ENCODE measurements around the gene ATOH1. TPM values are rescaled to one million over a fixed set of nuclear protein-coding genes. Genes with fewer than 3 reads are reported as not detected.

The ATOH1 gene
- total RNA-seq, 1 experiment from 2014 or later = 0.61 TPM

- TF ChIP-seq FOXP4 (CRISPR knock-in tag; IDR thresholded peaks at IDR 0.05) = no peak
These were observed 14.2 kb downstream of the ATOH1 start (continued) for GRCh38 chr4:93842601-93843252.

- Mint-ChIP-seq H3K9me3 (no peaks in the 10 kb centered on the region), H3K36me3 (no peaks in the 10 kb centered on the region), H3K4me3 (no peak overlapping the region), H3K27ac (no peak overlapping the region), H3K4me1 (no peaks in the 10 kb centered on the region), H3K27me3 (ENCODE audit: low read depth) (peaks cover 31% of the 10 kb centered on the region)
- CTCF ChIA-PET = no interaction called here
- POLR2A ChIA-PET = no interaction called here
- ATAC-seq (no peak), DNase-seq (ENCODE audit: low spot score) (no peak)
- TF ChIP-seq ETV6 (CRISPR knock-in tag; IDR thresholded peaks at IDR 0.05) = no peak
- TF ChIP-seq E2F4 (CRISPR knock-in tag; IDR thresholded peaks at IDR 0.05; ENCODE audit: borderline replicate concordance, low read depth) = no peak
- TF ChIP-seq MAX (CRISPR knock-in tag; IDR thresholded peaks at IDR 0.05) = no peak
- TF ChIP-seq MXD4 (CRISPR knock-in tag; IDR thresholded peaks at IDR 0.05; ENCODE audit: borderline replicate concordance) = no peak
- no peak for TF ChIP-seq TEAD4 (CRISPR knock-in tag; IDR thresholded peaks at IDR 0.05)
- TF ChIP-seq RORB (CRISPR knock-in tag; IDR thresholded peaks at IDR 0.05) = no peak
- no peak for TF ChIP-seq ZNF671 (CRISPR knock-in tag; IDR thresholded peaks at IDR 0.05)
- TF ChIP-seq OVOL2 (CRISPR knock-in tag; IDR thresholded peaks at IDR 0.05; ENCODE audit: borderline replicate concordance) = no peak
- no peak for TF ChIP-seq SMAD4 (CRISPR knock-in tag; IDR thresholded peaks at IDR 0.05)
- TF ChIP-seq GTF2I (CRISPR knock-in tag; conservative IDR thresholded peaks at IDR 0.05) = no peak
- TF ChIP-seq CREM (CRISPR knock-in tag; IDR thresholded peaks at IDR 0.05) = no peak
- no peak for TF ChIP-seq ATF3 (CRISPR knock-in tag; conservative IDR thresholded peaks at IDR 0.05)
- TF ChIP-seq CBFB (CRISPR knock-in tag; IDR thresholded peaks at IDR 0.05; ENCODE audit: low read depth) = no peak
- TF ChIP-seq JUN (CRISPR knock-in tag; IDR thresholded peaks at IDR 0.05) = no peak
- no peak for TF ChIP-seq GABPB1 (CRISPR knock-in tag; IDR thresholded peaks at IDR 0.05)
- TF ChIP-seq GRHL2 (CRISPR knock-in tag; IDR thresholded peaks at IDR 0.05; ENCODE audit: insufficient replicate concordance, severe bottlenecking) = no peak
- TF ChIP-seq STAT6 (CRISPR knock-in tag; conservative IDR thresholded peaks at IDR 0.05; ENCODE audit: low read depth) = no peak
- no peak for TF ChIP-seq KAT7 (CRISPR knock-in tag; IDR thresholded peaks at IDR 0.05; ENCODE audit: borderline replicate concordance)
- no peak for TF ChIP-seq FOXP1 (CRISPR knock-in tag; IDR thresholded peaks at IDR 0.05; ENCODE audit: borderline replicate concordance)
- TF ChIP-seq TCF7 (CRISPR knock-in tag; IDR thresholded peaks at IDR 0.05; ENCODE audit: low read depth) = no peak
These were observed 15.2 kb downstream of the ATOH1 start for GRCh38 chr4:93843772-93844171.
